Neural cell (in vitro differentiated cells): Measurements from ENCODE around the gene PLK3. TPM values are rescaled to one million over a fixed set of nuclear protein-coding genes. Genes with fewer than 3 reads are reported as not detected.

Source experiments
- H2AFZ ChIP-seq: fragments of 200-600, 300-800 bp; sonication (generic), shearing (Covaris generic); 2 replicates; pipeline ENCODE4 v1.6.0; 2014; ENCODE audit warnings: low read depth, mild to moderate bottlenecking, antibody characterized with exemption, low read length, moderate library complexity
- H3F3A ChIP-seq: fragments of 200-600 bp; shearing (Covaris generic); 2 replicates; pipeline ENCODE4 v1.6.1; 2016; ENCODE audit warnings: mild to moderate bottlenecking, moderate library complexity, mixed read lengths, antibody characterized with exemption, low read length; ENCODE audit not compliant: insufficient read depth, poor library complexity, severe bottlenecking
- H3K27ac ChIP-seq: fragments of 200-600, 300-800 bp; sonication (generic), shearing (Covaris generic); 2 replicates; pipeline ENCODE4 v1.5.1; 2014; ENCODE audit warnings: mild to moderate bottlenecking, low read length, moderate library complexity
- H3K27me3 ChIP-seq: fragments of 300-800, 200-600 bp; sonication (generic), shearing (Covaris generic); 2 replicates; pipeline ENCODE4 v1.6.0; 2014; ENCODE audit warnings: mild to moderate bottlenecking, low read depth, low read length, moderate library complexity; ENCODE audit not compliant: insufficient read depth
- H3K36me3 ChIP-seq: fragments of 300-800, 200-600 bp; sonication (generic), shearing (Covaris generic); 2 replicates; pipeline ENCODE4 v1.5.1; 2014; ENCODE audit warnings: mild to moderate bottlenecking, antibody characterized with exemption, low read length, moderate library complexity; ENCODE audit not compliant: insufficient read depth
- H3K4me2 ChIP-seq: fragments of 300-800, 200-600 bp; sonication (generic), shearing (Covaris generic); 2 replicates; pipeline ENCODE4 v1.6.0; 2014; ENCODE audit warnings: mild to moderate bottlenecking, low read length
- H3K4me3 ChIP-seq: fragments of 300-800, 200-600 bp; sonication (generic), shearing (Covaris generic); 2 replicates; pipeline ENCODE4 v1.5.1; 2014; ENCODE audit warnings: mild to moderate bottlenecking, low read length, moderate library complexity
- H3K79me2 ChIP-seq: fragments of 200-600 bp; shearing (Covaris generic); replicated peaks from 2 replicates; pipeline ENCODE4 v1.6.0; 2014; ENCODE audit warnings: mild to moderate bottlenecking, low read length, moderate library complexity; ENCODE audit not compliant: insufficient read depth
- H3K9ac ChIP-seq: fragments of 300-800, 200-600 bp; sonication (generic), shearing (Covaris generic); 2 replicates; pipeline ENCODE4 v1.6.1; 2016; ENCODE audit warnings: mild to moderate bottlenecking, low read length, mixed read lengths
- H3K9me2 ChIP-seq: fragments of 200-600 bp; shearing (Covaris generic); 2 replicates; pipeline ENCODE4 v1.6.1; 2016; ENCODE audit warnings: mild to moderate bottlenecking, low read length, mixed read lengths; ENCODE audit not compliant: insufficient read depth
- H3K9me3 ChIP-seq: fragments of 200-600, 300-800 bp; sonication (generic), shearing (Covaris generic); 2 replicates; pipeline ENCODE4 v1.6.1; 2016; ENCODE audit warnings: mild to moderate bottlenecking, mixed run types, low read length, moderate library complexity, mixed read lengths
- H4K20me1 ChIP-seq: fragments of 200-600 bp; shearing (Covaris generic); 2 replicates; pipeline ENCODE4 v1.6.1; 2016; ENCODE audit warnings: mild to moderate bottlenecking, mixed run types; ENCODE audit not compliant: insufficient read depth
- CTCF ChIP-seq: fragments of 450-650 bp; IDR thresholded peaks from 2 replicates; pipeline ENCODE4 v1.5.1; 2014; ENCODE audit warnings: antibody characterized with exemption, mild to moderate bottlenecking, moderate library complexity; ENCODE audit not compliant: poor library complexity, severe bottlenecking
- EP300 ChIP-seq: fragments of 450-650 bp; conservative IDR thresholded peaks from 2 replicates; pipeline ENCODE4 v1.6.1; 2014; ENCODE audit warnings: antibody characterized with exemption, mild to moderate bottlenecking, moderate library complexity; ENCODE audit not compliant: poor library complexity, severe bottlenecking
- EZH2 ChIP-seq: fragments of 200-600, 300-800 bp; shearing (Covaris generic), sonication (generic); IDR thresholded peaks from 2 replicates; pipeline ENCODE4 v1.6.1; 2014; ENCODE audit warnings: antibody characterized with exemption, low read length, borderline replicate concordance, mild to moderate bottlenecking; ENCODE audit not compliant: insufficient read depth, poor library complexity, severe bottlenecking
- MXI1 ChIP-seq: fragments of 450-650 bp; conservative IDR thresholded peaks from 2 replicates; pipeline ENCODE4 v1.6.1; 2014; ENCODE audit warnings: antibody characterized with exemption, mild to moderate bottlenecking; ENCODE audit not compliant: poor library complexity, severe bottlenecking
- POLR2AphosphoS5 ChIP-seq: IDR thresholded peaks from 2 replicates; pipeline ENCODE4 v1.6.1; 2012
- RAD21 ChIP-seq: fragments of 450-650 bp; conservative IDR thresholded peaks from 2 replicates; pipeline ENCODE4 v1.6.1; 2014; ENCODE audit warnings: antibody characterized with exemption, mild to moderate bottlenecking, moderate library complexity
- REST ChIP-seq: IDR thresholded peaks from 2 replicates; pipeline ENCODE4 v1.6.1; 2012; ENCODE audit warnings: borderline replicate concordance
- SMC3 ChIP-seq: fragments of 450-650 bp; conservative IDR thresholded peaks from 2 replicates; pipeline ENCODE4 v1.6.1; 2014; ENCODE audit warnings: antibody characterized with exemption, mild to moderate bottlenecking, moderate library complexity; ENCODE audit not compliant: poor library complexity
- TAF1 ChIP-seq: IDR thresholded peaks from 2 replicates; pipeline ENCODE4 v1.6.1; 2012; ENCODE audit warnings: low read depth
- polyA plus RNA-seq: library from polyadenylated mRNA; depleted of rRNA; stranded (reverse); fragments of >200 nt; gene quantifications from 2 replicates; pipeline ENCODE4 v1.2.3, GENCODE V29; 2014

PLK3 gene
- polyA plus RNA-seq, 1 donor from 2014 or later: 8.3 TPM

- Histone ChIP-seq H3K9me2 (no peaks in the 10 kb centered on the region), H4K20me1 (no peaks in the 10 kb centered on the region), H3K36me3 (no peaks in the 10 kb centered on the region), H3K27ac (no peak overlapping the region), H3F3A (no peaks in the 10 kb centered on the region), H3K9ac (no peak overlapping the region), H3K27me3 (no peaks in the 10 kb centered on the region), H3K9me3 (no peaks in the 10 kb centered on the region), H3K4me3 (no peak overlapping the region), H3K79me2 (no peaks in the 10 kb centered on the region), H2AFZ (no peak overlapping the region), H3K4me2 (no peak overlapping the region)
- TF ChIP-seq TAF1 (no peak), MXI1 (no peak), EP300 (no peak), REST (no peak), EZH2 (no peak), CTCF (no peak), SMC3 (no peak), POLR2AphosphoS5 (no peak), RAD21 (no peak)
Measured at GRCh38 chr1:44806025-44806703, 6.0 kb downstream of the PLK3 start.

- Histone ChIP-seq H4K20me1 (no peaks in the 10 kb centered on the region), H3K4me3 (no peak within 1 kb of the TSS), H3K27ac (no peak within 1 kb of the TSS), H3K4me2 (no peak within 1 kb of the TSS), H3K36me3 (no peaks in the 10 kb centered on the region), H3K9me3 (no peaks in the 10 kb centered on the region), H2AFZ (no peak within 1 kb of the TSS), H3K27me3 (no peaks in the 10 kb centered on the region), H3K79me2 (no peaks in the 10 kb centered on the region), H3F3A (no peaks in the 10 kb centered on the region), H3K9me2 (no peaks in the 10 kb centered on the region), H3K9ac (no peak within 1 kb of the TSS)
- TF ChIP-seq TAF1 (no peak), POLR2AphosphoS5 (no peak), REST (no peak)
Measured at GRCh38 chr1:44806704-44807363, 6.7 kb downstream of the PLK3 start, which contains the start of gene DYNLT4. Gene DYNLT4 (minus strand): TSS chr1:44807351. CDS start chr1:44806668, 683 bp downstream.
